B cell (primary cell): Measurements from ENCODE around the gene SHISA7. TPM values are rescaled to one million over a fixed set of nuclear protein-coding genes. Genes with fewer than 3 reads are reported as not detected.

Experiments used
- ATAC-seq: fragments of 200-7000 bp; cut with Tn5 transposase; one replicate; pipeline ENCODE4 v1.10.0; 2021; ENCODE audit warnings: low read depth, mild to moderate bottlenecking, moderate number of reproducible peaks, moderate library complexity
- CTCF ChIA-PET: fragments of 350-600 bp; sonication (Branson Sonifier 250); formaldehyde crosslinking; loops from one replicate; lab custom pipeline; 2021; ENCODE audit warnings: antibody characterized with exemption, inconsistent platforms; lab: Charles Lee
- POLR2A ChIA-PET: fragments of 350-600 bp; sonication (Branson Sonifier 250); formaldehyde crosslinking; loops from one replicate; lab custom pipeline; 2021; ENCODE audit warnings: antibody characterized with exemption; lab: Charles Lee
- DNase-seq: peaks from one replicate; pipeline ENCODE4 v3.0.0; 2013
- H2AFZ ChIP-seq: 2 replicates; pipeline ENCODE4 v1.6.1; 2012; ENCODE audit warnings: mild to moderate bottlenecking, low read depth, low read length; ENCODE audit not compliant: insufficient read depth, poor library complexity, severe bottlenecking
- H3K27ac ChIP-seq, 2 donors: 1 replicate in 1 of 2; 2 replicates in 1 of 2; pipeline ENCODE4 v1.5.1; 2012 to 2013; ENCODE audit warnings: low read length in 2 of 2, mild to moderate bottlenecking in 2 of 2, moderate library complexity in 1 of 2
- H3K27me3 ChIP-seq, 4 experiments: fragments of 200-600 bp in 1 of 4; sonication (generic) in 1 of 4; replicated peaks in 1 of 4; 1 replicate in 2 of 4; 2 replicates in 2 of 4; pipeline versions ENCODE4 v1.6.1 to v1.7.0; 2013 to 2016; ENCODE audit warnings: low read length in 3 of 4, mild to moderate bottlenecking in 2 of 4, mixed read lengths in 1 of 4, moderate library complexity in 1 of 4; ENCODE audit not compliant: insufficient read depth in 4 of 4, control insufficient read depth in 3 of 4; ENCODE audit errors: control extremely low read depth in 1 of 4
- H3K36me3 ChIP-seq, 2 experiments: replicated peaks in 1 of 2; 1 replicate in 1 of 2; 2 replicates in 1 of 2; pipeline versions ENCODE4 v1.6.1 to v1.7.1; 2013; ENCODE audit warnings: low read length in 1 of 2; ENCODE audit not compliant: insufficient read depth in 2 of 2, control insufficient read depth in 1 of 2; ENCODE audit errors: control extremely low read depth in 1 of 2, extremely low read depth in 1 of 2
- H3K4me1 ChIP-seq, 2 donors: fragments of 200-600 bp in 1 of 2; sonication (generic) in 1 of 2; 1 replicate in 1 of 2; 2 replicates in 1 of 2; pipeline versions ENCODE4 v1.5.1 to v1.6.1; 2013 to 2017; ENCODE audit warnings: low read length in 2 of 2; ENCODE audit not compliant: control insufficient read depth in 2 of 2, insufficient read depth in 2 of 2
- H3K4me2 ChIP-seq: replicated peaks from 2 replicates; pipeline ENCODE3; 2012; ENCODE audit warnings: mild to moderate bottlenecking, low read depth, low read length; ENCODE audit not compliant: poor library complexity, severe bottlenecking
- H3K4me3 ChIP-seq, 5 experiments: fragments of 200-600 bp in 1 of 5; sonication (generic) in 1 of 5; 1 replicate in 3 of 5; 2 replicates in 2 of 5; pipeline versions ENCODE4 v1.5.1 to v1.7.0; 2011 to 2016; ENCODE audit warnings: low read length in 4 of 5, mild to moderate bottlenecking in 4 of 5, low read depth in 2 of 5, control low read depth in 1 of 5, moderate library complexity in 1 of 5; ENCODE audit not compliant: insufficient read depth in 1 of 5; ENCODE audit errors: control extremely low read depth in 1 of 5, extremely low read depth in 1 of 5
- H3K79me2 ChIP-seq: fragments of 200-600 bp; sonication (generic); one replicate; pipeline ENCODE4 v1.6.0; 2016; ENCODE audit warnings: low read length; ENCODE audit not compliant: control insufficient read depth, insufficient read depth
- H3K9ac ChIP-seq: fragments of 200-600 bp; sonication (generic); 2 replicates; pipeline ENCODE4 v1.6.1; 2017; ENCODE audit warnings: mild to moderate bottlenecking, low read length, moderate library complexity
- H3K9me3 ChIP-seq, 3 donors: one replicate each; pipeline versions ENCODE4 v1.6.1 to v1.7.1; 2013; ENCODE audit warnings: low read length in 2 of 3; ENCODE audit not compliant: control insufficient read depth in 2 of 3, insufficient read depth in 1 of 3; ENCODE audit errors: control extremely low read depth in 1 of 3
- H4K20me1 ChIP-seq: 2 replicates; pipeline ENCODE4 v1.6.0; 2012; ENCODE audit warnings: mild to moderate bottlenecking, low read length; ENCODE audit not compliant: insufficient read depth, control insufficient read depth, poor library complexity, severe bottlenecking
- H3K27ac Mint-ChIP-seq: one replicate; pipeline ENCODE4 v1.8.0; 2021; ENCODE audit warnings: mixed read lengths
- H3K27me3 Mint-ChIP-seq: one replicate; pipeline ENCODE4 v1.8.0; 2021; ENCODE audit warnings: mixed read lengths
- H3K4me1 Mint-ChIP-seq: one replicate; pipeline ENCODE4 v1.8.0; 2021; ENCODE audit warnings: mixed read lengths
- H3K4me3 Mint-ChIP-seq: one replicate; pipeline ENCODE4 v1.8.0; 2021; ENCODE audit warnings: mixed read lengths
- H3K9me3 Mint-ChIP-seq: one replicate; pipeline ENCODE4 v1.8.0; 2022; ENCODE audit warnings: mixed read lengths; ENCODE audit not compliant: insufficient read depth
- EZH2 ChIP-seq: IDR thresholded peaks from 2 replicates; pipeline ENCODE4 v1.6.1; 2012; ENCODE audit warnings: borderline replicate concordance, low read depth, mild to moderate bottlenecking, moderate library complexity, low read length; ENCODE audit not compliant: insufficient read depth, poor library complexity, severe bottlenecking
- WGBS: methylation state at CpG from one replicate; pipeline ENCODE4 v1.1.5; 2013; ENCODE audit warnings: missing lambda C conversion rate; ENCODE audit not compliant: insufficient coverage; 5-methylcytosine and 5-hydroxymethylcytosine counted together
- intact Hi-C: fragments of 100-400 bp; cut with micrococcal nuclease; formaldehyde crosslinking; loops from one replicate; pipeline ENCODE4 v1.10.0; 2022
- polyA plus RNA-seq: library from polyadenylated mRNA; depleted of rRNA; stranded (reverse); fragments of >200 nt; gene quantifications from 2 replicates; pipeline ENCODE4 v1.2.3, GENCODE V29; 2012
- total RNA-seq, 2 donors: library from RNA; stranded (reverse); fragments of 120-200 nt in 1 of 2; gene quantifications; 1 replicate in 1 of 2; 2 replicates in 1 of 2; pipeline versions ENCODE4 v1.2.3 to v1.2.4, GENCODE V29; 2013 to 2022
- TF ChIP-seq, protein P1 (sequence below): fragments of 200-600 bp; IDR thresholded peaks from one replicate; pipeline ENCODE4 v1.8.0; 2022; ENCODE audit warnings: antibody characterized with exemption, mild to moderate bottlenecking

Gene SHISA7
- total and polyA plus RNA-seq, 2 donors (not counting 1 experiment from before 2014, with no cell fraction given): 0.06 TPM; not detected in 1

DNA sequence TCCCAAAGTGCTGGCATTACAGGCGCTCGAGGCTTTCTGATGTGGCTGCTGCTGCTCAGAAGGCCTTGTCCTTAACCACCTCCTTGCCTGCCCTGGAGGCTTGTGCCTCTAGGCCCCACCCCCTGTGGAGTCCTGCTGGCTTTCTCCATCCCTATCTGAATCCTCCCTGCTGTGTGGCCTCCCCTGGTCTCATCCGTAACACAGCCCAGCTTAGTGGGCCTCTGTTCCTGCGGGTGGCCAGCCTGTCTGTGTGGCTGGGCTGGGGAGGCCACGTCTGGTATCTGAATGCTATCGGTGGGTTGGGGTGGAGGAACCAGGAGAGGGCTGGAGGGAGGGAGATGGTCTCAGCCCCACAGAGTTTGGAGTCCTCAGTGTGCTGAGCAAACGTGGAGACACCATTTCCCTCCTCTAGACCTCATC is 52.6 kb downstream of the SHISA7 start:
- Histone ChIP-seq H3K9ac (no peak overlapping the region), H3K4me3 (no peak overlapping the region), H3K79me2 (peaks cover 35% of the 10 kb centered on the region), H3K4me1 (peaks cover 24 to 34% of the 10 kb centered on the region in 2 donors), H3K9me3 (no peaks in the 10 kb centered on the region), H3K27ac (peak overlapping the region in 1 of 2 donors; percentile 10), H4K20me1 (peaks cover 64% of the 10 kb centered on the region), H3K36me3 (peaks cover 3 to 48% of the 10 kb centered on the region in 2 experiments), H3K27me3 (no peaks in the 10 kb centered on the region), H3K4me2 (no peak overlapping the region), H2AFZ (no peak overlapping the region)
- H3K4me1 Mint-ChIP-seq: peaks cover 46% of the 10 kb centered on the region
- intact Hi-C loops: no loop called here
- 96% methylated on average over 4 of the region's 7 CpGs for WGBS
- POLR2A ChIA-PET: interaction anchor here (0.6 kb wide), 1 partner anchor 244 kb away, joined by 8 read pairs; no protein-coding TSS in a partner anchor
- H3K9me3 Mint-ChIP-seq: no peaks in the 10 kb centered on the region
- H3K27me3 Mint-ChIP-seq: no peaks in the 10 kb centered on the region
- no peak for DNase-seq
- no peak overlapping the region for H3K4me3 Mint-ChIP-seq
- CTCF ChIA-PET: interaction anchor here (2.2 kb wide), 1 partner anchor 114 kb away, joined by 5 read pairs; no protein-coding TSS in a partner anchor
- no peak for TF ChIP-seq EZH2
- TF ChIP-seq, protein P1, sequence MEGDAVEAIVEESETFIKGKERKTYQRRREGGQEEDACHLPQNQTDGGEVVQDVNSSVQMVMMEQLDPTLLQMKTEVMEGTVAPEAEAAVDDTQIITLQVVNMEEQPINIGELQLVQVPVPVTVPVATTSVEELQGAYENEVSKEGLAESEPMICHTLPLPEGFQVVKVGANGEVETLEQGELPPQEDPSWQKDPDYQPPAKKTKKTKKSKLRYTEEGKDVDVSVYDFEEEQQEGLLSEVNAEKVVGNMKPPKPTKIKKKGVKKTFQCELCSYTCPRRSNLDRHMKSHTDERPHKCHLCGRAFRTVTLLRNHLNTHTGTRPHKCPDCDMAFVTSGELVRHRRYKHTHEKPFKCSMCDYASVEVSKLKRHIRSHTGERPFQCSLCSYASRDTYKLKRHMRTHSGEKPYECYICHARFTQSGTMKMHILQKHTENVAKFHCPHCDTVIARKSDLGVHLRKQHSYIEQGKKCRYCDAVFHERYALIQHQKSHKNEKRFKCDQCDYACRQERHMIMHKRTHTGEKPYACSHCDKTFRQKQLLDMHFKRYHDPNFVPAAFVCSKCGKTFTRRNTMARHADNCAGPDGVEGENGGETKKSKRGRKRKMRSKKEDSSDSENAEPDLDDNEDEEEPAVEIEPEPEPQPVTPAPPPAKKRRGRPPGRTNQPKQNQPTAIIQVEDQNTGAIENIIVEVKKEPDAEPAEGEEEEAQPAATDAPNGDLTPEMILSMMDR: no peak
- peak overlapping the region; percentile 32 for H3K27ac Mint-ChIP-seq
- ATAC-seq: no peak
